HG02938 (cell line): ENCODE results near the gene FILIP1L.
A peak's percentile ranks its signal among the peaks of the same experiment; 100 is the strongest.

Experiments
- ATAC-seq: cut with Tn5 transposase; IDR thresholded peaks from one replicate; pipeline ENCODE4 v1.9.1; 2021; ENCODE audit warnings: mild to moderate bottlenecking, moderate library complexity; ENCODE audit not compliant: unreplicated experiment

FILIP1L gene

DNA sequence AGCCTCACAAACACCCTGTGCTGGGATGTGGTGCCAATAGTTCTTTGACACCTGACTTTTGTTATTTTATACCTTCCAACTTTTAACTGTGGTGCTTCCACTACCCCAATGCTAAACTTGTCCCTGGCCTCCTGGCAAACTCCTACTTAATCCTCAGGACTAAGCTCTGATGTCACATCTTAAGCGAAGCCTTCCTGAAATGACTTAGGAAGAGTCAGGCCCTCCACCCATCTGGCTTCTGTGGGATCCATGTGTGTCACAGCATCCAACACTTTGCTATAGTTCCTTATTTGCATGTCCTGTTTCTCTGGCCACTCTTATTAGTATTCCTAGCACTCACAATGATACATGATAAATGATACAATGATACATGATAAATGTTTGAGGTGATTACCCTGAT lies 133.2 kb downstream of the FILIP1L start:
- ATAC-seq, result no peak

DNA sequence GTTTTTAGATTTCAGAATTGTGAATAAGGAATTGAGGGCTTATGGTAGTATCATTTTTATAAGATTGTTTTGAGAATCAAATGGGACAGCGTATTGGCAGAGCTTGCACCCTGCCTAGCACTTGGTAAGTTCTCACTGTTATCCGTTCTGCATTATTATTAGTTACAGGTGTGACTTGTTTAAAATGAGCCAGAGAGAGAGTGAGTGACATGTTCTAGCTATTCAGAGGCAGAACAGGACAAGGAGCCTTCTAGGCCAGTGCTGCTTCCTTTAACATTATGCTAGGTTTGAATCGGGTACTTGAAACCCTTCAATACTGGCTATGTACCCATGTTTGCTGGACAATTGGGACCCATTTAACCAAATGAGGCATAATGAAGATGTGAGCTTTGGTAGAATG lies 133.7 kb downstream of the FILIP1L start:
- no peak for ATAC-seq

- ATAC-seq, result no peak
These were observed 136.1 kb downstream of the FILIP1L start for GRCh38 chr3:99978221-99978620.

DNA sequence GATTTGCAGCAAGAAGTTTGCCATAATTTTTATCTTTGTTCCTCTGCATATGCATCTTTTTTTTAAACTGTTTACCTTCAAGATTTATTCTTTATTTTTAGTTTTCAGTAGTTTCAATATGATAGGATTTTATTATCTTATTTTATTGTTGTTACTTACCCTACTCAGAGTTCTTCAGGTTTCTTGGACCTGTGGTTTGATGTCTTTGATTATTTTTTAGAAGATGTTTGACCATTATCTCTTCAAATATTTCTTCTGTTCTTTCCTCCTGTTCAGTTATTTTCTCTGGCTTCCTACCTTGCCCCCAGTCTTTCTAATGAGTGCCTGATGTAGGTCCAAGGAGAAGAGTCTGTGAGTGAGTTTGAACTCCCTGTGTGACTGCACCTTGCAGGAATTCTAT lies 137.7 kb downstream of the FILIP1L start:
- ATAC-seq, result no peak

- ATAC-seq, result no peak
These were observed 139.3 kb downstream of the FILIP1L start for GRCh38 chr3:99974989-99975388.

DNA sequence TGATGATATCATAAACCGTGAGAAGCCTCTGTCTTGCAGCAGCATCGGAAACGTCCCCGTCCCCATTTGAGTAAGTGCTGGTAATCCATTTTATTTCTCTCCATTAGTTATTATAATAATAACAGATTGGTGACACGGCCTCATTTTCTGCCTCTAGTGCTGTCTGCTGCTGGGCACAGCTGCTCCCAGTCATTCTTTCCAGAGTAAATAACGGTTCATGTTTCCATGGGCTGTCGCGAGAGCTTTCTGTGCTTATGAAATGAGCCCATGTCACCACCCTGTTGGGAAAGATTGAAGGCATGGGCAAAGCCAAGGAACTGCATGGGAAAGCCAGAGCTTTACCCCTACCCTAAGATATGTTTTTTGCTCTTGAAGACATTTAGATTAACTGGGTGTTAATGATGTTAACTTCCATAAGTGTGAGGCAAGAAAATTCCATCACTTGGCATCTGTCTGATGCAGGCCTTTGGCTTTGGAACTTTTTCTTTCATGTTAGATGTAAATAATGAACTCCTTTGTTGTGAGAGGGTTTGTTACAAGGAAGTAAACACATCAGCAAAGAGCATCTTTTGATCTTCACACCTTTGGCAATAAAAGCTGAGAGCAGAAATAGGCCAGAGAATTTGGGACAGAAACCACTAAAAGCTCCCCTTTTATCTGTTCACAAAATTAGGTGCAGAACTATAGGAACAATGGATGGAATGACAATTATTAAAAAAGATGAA lies 141.8 kb downstream of the FILIP1L start:
- ATAC-seq, result no peak

DNA sequence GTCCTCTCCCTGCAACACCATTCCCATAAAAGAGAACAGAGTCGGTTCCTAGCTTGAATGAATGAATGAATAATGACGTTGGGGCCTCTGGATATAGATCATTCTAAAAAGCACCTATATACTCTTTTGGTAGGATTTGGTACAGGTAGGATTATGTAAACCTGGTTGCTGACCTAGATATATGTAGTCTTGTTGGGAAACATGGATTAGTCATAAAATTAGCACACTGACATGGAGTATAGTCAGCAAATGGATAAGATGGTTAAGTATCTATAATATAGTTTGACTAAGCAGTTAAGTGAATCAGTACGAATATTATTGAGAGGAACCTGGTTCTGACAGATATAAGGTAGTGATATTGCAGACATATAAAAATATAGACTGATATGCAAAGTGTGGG lies 142.5 kb downstream of the FILIP1L start:
- ATAC-seq, result no peak

DNA sequence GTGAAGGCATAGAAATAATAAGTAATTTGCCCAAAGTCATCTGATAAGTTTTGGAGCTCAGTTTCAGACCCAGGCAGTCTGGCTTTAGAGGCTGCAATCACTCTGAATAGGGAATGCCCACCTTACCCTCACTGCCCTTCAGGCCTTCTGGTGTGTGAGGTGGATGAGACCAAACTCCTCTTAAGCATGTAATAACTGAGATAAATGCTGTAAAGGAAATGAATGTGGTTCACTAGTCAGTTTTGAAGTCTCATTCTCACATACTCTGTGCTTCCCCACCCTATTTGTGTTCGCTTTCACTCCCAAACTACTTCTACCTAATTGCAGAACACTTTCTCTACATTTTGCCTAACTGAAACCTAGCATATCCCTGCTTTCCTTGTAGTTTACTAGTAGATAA lies 144.1 kb downstream of the FILIP1L start:
- peak; percentile 90 for ATAC-seq

GRCh38 chr3:99969136-99969535 lies 145.2 kb downstream of the FILIP1L start:
- no peak for ATAC-seq

GRCh38 chr3:99967796-99968195 lies 146.5 kb downstream of the FILIP1L start:
- no peak for ATAC-seq

GRCh38 chr3:99966662-99967416 lies 147.5 kb downstream of the FILIP1L start:
- no peak for ATAC-seq

DNA sequence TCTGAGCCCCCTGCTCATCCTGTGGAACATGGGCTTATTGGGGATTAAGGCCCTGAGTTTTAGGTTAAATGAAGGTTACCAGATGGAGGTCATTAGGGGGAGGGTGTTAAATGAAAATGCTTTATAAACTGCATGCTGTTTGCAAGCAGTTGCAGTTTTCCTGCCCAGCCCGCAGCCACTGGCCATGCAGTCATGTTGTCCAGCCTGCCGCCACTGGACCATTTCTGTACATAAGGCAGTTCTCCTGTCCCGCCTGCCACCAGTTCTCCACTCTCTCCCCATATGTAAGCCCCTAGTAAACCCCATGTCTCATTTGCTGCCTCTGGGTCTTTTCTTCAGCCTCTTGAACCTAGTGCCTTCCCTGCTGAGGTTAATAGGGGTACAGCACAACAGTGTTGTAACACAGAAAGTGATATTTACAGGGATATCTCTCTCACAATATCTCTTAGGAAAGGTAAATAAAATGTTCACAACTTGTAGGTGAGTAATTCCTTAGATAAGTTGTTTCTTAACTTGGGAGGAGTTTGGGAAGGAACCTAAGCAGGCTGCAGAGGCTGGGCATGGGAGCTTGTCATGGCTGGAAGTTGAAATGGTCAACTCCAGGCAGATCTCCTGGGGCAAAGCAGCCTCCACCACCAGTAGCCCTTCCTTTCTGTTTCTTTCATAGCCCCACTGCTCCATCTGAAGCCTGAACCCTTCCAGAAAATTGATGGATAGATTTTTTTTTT lies 148.5 kb downstream of the FILIP1L start:
- no peak for ATAC-seq

DNA sequence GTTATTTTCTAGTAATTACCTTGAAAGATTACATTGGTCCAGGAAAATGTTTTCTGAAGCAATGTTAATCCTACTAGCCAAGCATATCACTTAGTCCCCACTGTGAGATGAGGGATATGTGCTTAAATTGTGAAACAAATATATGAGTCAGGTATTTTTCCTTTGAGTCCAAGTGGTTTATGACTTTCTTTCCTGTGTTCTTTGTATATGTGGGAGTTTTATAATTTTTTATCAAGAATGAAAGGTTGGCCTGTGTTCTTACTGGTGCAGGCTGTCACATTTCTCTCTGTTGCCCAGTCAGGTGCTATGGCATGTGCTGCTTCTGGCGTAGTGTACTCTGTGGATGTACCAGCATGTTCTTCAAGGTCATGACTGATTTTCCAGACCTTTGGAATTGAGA lies 149.2 kb downstream of the FILIP1L start:
- ATAC-seq, result no peak

GRCh38 chr3:99962703-99963102 lies 151.6 kb downstream of the FILIP1L start:
- no peak for ATAC-seq

DNA sequence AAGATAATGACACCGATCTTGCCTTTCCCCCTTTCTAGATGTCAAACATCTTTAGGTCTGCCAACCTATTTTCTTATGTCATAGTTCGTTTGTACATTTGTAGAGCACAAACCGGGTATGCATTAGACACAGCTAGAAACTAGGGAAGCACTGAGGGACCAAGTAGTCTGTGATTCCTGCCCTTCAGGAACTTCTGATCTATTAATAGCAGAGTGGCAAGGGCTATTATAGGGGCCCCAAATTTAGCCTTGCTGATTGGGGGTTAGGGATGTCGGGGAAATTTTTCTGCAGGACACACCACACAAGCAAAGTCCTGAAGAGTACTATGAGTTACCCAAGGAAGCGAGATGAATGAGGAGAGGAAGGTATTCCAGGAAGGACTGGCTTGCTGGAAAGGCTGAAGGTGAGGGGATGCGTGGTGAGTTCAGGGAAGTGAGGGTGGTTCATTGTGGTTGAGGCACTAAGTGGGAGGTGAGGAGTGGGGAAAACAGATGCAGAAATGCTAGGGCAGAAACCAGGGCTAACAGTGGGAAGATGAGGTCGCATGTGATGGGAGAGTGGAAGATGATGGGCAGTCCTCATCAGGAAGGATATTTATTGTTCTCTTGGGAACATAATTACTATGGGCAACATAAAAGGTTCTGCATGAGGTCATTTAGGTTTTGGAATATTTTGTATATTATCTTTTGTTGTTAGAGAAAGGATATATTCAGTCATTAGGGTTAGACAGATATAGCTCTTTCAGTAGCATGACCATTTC lies 152.4 kb downstream of the FILIP1L start:
- ATAC-seq, result no peak

GRCh38 chr3:99960941-99961340 lies 153.4 kb downstream of the FILIP1L start:
- no peak for ATAC-seq

- ATAC-seq, result no peak
These were observed 154.0 kb downstream of the FILIP1L start for GRCh38 chr3:99960123-99960878.

- no peak for ATAC-seq
These were observed 155.9 kb downstream of the FILIP1L start for GRCh38 chr3:99958222-99958912.

DNA sequence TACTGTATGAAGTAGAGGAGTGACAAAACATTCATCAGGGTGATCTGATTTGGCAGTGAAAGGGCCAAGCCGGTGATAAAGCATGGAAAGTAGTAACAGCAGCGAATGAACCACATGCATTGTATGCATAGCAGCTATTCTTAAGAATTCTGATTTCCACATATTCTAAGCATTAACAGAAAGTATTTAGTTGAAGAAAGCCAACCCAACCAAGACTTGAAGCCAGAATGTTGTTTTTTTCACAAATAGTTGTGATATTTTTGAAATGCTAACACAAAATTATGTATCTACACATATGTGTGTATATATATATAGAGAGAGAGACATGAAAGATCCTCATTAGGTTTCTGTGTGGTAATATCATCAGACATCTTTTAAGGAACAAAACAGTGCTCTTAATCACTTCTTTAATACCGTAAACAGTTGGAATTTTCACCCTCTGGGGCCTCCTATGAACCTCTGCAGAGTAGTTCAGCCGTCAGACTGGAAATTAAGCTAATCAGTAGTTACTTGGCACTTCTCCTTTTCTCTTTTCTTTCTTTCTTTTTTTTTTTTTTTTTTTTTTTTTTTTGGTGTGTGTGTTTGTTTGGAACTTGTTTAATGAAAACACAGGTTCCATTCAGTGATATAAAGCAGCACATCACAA lies 157.0 kb downstream of the FILIP1L start:
- no peak for ATAC-seq
